Astrocyte of the spinal cord (primary cell): ENCODE measurements around the gene ACOT8.

ENCODE experiments used
- DNase-seq: peaks from one replicate; pipeline ENCODE4 v3.0.0; 2011; ENCODE audit warnings: low read depth, low spot score
- H3K4me3 ChIP-seq: 2 replicates; pipeline ENCODE4 v1.5.1; 2011; ENCODE audit warnings: low read depth, mild to moderate bottlenecking, low read length, moderate library complexity
- CTCF ChIP-seq: IDR thresholded peaks from 2 replicates; pipeline ENCODE4 v1.5.1; 2012; ENCODE audit warnings: low read depth, mild to moderate bottlenecking, low read length, inconsistent platforms
- in situ Hi-C: cut with HindIII; loops from 2 replicates; pipeline ENCODE4 v1.10.0; 2017; ENCODE audit warnings: low sequenced_read_pairs

Gene ACOT8

DNA sequence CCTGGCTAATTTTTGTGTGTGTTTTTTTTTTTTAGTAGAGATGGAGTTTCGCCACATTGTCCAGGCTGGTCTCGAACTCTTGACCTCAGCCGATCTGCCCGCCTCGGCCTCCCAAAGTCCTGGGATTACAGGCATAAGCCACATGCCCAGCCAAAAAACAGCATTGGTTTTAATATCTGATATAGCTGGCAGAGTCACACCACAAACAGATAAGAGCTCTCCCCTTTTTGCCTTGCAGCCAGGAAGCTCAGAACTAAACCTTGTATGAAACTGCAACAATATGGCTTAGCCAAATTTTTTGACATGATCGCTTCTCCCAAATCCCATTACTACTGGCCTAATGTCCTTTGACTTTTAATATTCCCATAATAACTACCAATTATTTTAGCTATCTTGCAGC lies 4.9 kb downstream of the ACOT8 start:
- DNase-seq = no peak
- H3K4me3 ChIP-seq = no peak overlapping the region
- no peak for TF ChIP-seq CTCF
- in situ Hi-C loops = no loop called here

- in situ Hi-C loops = no loop called here
- no peak for DNase-seq
- TF ChIP-seq CTCF = no peak
- H3K4me3 ChIP-seq = no peak overlapping the region
Observed at GRCh38 chr20:45851501-45851900, 5.7 kb downstream of the ACOT8 start.

- no peak overlapping the region for H3K4me3 ChIP-seq
- TF ChIP-seq CTCF = no peak
- in situ Hi-C loops = no loop called here
- DNase-seq = no peak
Observed at GRCh38 chr20:45850926-45851325, 6.3 kb downstream of the ACOT8 start.

DNA sequence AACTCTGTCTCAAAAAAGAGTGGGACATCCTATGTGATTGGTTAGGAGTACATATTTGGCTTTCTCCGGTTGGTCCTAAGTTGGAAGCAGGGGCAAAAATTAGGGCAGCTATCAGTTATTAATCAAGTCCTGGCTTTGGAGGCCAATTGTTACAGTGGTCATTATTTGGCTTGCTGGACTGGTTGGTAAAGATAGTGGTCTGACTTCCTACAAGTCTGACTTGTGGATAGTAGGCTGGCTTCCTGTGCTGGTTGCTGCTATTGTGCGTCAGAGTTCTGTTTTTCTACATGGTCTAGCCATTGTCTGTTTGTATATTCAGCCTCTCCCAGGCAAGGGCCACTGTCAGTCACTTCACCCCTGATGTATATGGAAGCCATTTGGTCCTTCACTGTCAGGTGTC lies 7.0 kb downstream of the ACOT8 start:
- TF ChIP-seq CTCF = no peak
- in situ Hi-C loops = no loop called here
- H3K4me3 ChIP-seq = no peak overlapping the region
- no peak for DNase-seq

DNA sequence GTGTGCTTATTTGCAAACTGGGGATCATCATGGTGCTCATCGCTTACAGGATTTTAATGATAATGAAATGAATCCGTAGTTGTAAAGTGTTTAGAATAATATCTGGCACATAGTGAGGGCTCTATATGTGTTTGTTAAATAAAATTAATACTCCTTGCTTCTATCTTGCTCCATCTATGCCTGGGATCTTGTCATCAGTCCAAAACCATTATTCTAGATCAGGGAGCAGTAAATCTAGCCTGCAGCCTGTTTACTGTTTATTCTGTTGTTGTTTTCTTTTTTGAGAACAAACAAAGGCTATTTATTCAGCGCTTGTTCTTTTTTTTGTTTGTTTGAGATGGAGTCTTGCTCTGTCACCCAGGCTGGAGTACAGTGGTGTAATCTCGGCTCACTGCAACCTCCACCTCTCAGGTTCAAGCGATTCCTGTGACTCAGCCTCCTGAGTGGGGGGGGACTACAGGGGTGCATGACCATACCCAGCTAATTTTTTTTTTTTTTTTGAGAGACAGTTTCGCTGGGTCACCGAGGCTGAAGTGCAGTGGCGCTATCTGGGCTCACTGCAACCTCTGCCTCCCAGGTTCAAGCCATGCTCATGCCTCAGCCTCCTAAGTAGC lies 8.1 kb downstream of the ACOT8 start:
- no peak overlapping the region for H3K4me3 ChIP-seq
- in situ Hi-C loops = no loop called here
- no peak for DNase-seq
- no peak for TF ChIP-seq CTCF

GRCh38 chr20:45848421-45848820 lies 8.8 kb downstream of the ACOT8 start:
- in situ Hi-C loops = no loop called here
- TF ChIP-seq CTCF = no peak
- H3K4me3 ChIP-seq = no peak overlapping the region
- DNase-seq = no peak

- TF ChIP-seq CTCF = no peak
- no peak for DNase-seq
- H3K4me3 ChIP-seq = no peak overlapping the region
Observed at GRCh38 chr20:45845452-45845851, 11.7 kb downstream of the ACOT8 start.

More at GRCh38 chr20:45845452-45845851, 11.7 kb downstream of the ACOT8 start:
- in situ Hi-C loops = no loop called here
